Immature natural killer cell (primary cell): ENCODE measurements around the gene BIK. TPM values are rescaled to one million over a fixed set of nuclear protein-coding genes. Genes with fewer than 3 reads are reported as not detected.

ENCODE experiments used
- DNase-seq, 3 donors: peaks; one replicate each; pipeline ENCODE4 v3.0.0; 2022; ENCODE audit warnings: mixed read lengths in 1 of 3
- H3K27ac Mint-ChIP-seq, 6 donors: one replicate each; pipeline ENCODE4 v1.8.0; 2020; ENCODE audit warnings: mixed read lengths in 6 of 6, mild to moderate bottlenecking in 5 of 6, inconsistent platforms in 4 of 6, moderate library complexity in 3 of 6
- H3K27me3 Mint-ChIP-seq, 3 donors: one replicate each; pipeline ENCODE4 v1.8.0; 2020 to 2021; ENCODE audit warnings: low read depth in 3 of 3, mild to moderate bottlenecking in 3 of 3, mixed read lengths in 3 of 3, moderate library complexity in 3 of 3, inconsistent platforms in 1 of 3
- H3K36me3 Mint-ChIP-seq, 3 donors: one replicate each; pipeline ENCODE4 v1.8.0; 2020; ENCODE audit warnings: mixed read lengths in 3 of 3, inconsistent platforms in 2 of 3, mild to moderate bottlenecking in 2 of 3
- H3K4me1 Mint-ChIP-seq, 2 donors: one replicate each; pipeline ENCODE4 v1.8.0; 2020; ENCODE audit warnings: inconsistent platforms in 2 of 2, mild to moderate bottlenecking in 2 of 2, mixed read lengths in 2 of 2, moderate library complexity in 1 of 2
- H3K4me3 Mint-ChIP-seq, 5 donors: one replicate each; pipeline ENCODE4 v1.8.0; 2020; ENCODE audit warnings: mild to moderate bottlenecking in 5 of 5, mixed read lengths in 5 of 5, inconsistent platforms in 3 of 5, moderate library complexity in 3 of 5
- H3K9me3 Mint-ChIP-seq, 6 donors: one replicate each; pipeline ENCODE4 v1.8.0; 2020; ENCODE audit warnings: mild to moderate bottlenecking in 6 of 6, mixed read lengths in 6 of 6, inconsistent platforms in 4 of 6, moderate library complexity in 3 of 6
- polyA plus RNA-seq, 3 donors: library from polyadenylated mRNA; unstranded; fragments of 300-500 nt; fragmentation: Illumina TruSeq; gene quantifications; one replicate each; pipeline ENCODE4 v1.2.3, GENCODE V29; 2021

The BIK gene, protein sequence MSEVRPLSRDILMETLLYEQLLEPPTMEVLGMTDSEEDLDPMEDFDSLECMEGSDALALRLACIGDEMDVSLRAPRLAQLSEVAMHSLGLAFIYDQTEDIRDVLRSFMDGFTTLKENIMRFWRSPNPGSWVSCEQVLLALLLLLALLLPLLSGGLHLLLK
- 1 to 10 TPM in 1 of 3 donors, under 1 TPM in 1, not detected in 1; 0.45 to 1.6 TPM for polyA plus RNA-seq

DNA sequence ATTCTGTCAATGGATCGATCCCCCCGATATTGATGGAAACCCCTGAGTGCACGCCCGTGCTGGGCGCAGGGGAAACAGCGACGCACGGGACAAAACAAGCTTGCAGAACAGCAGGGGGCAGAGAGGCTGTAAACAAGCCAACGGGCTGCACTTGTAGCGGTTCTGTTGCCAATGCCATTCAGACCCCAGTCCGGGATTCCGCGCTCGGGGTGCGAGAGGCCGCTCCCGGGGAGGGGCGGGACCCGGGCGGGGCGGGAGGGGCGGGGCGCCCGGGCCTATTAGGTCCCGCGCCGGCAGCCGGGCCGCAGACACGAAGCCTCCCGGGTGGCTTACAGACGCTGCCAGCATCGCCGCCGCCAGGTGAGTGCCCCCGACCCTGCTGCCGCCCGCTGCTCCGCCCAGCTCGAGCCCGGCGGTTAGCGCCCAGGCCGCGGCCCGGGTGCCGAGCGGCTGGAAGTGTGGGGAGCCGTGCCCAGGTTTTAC lies at the start of gene BIK:
Gene BIK (plus strand): TSS at position 307 of the 483 bp plus-strand sequence. CDS start 13,273 bp downstream, outside the sequence.
- peak; percentile 27 to 32 (median 30) for DNase-seq
- no peaks in the 10 kb centered on the region for H3K36me3 Mint-ChIP-seq
- H3K27me3 Mint-ChIP-seq: peaks cover 6 to 22% (median 7%) of the 10 kb centered on the region in 3 donors

DNA sequence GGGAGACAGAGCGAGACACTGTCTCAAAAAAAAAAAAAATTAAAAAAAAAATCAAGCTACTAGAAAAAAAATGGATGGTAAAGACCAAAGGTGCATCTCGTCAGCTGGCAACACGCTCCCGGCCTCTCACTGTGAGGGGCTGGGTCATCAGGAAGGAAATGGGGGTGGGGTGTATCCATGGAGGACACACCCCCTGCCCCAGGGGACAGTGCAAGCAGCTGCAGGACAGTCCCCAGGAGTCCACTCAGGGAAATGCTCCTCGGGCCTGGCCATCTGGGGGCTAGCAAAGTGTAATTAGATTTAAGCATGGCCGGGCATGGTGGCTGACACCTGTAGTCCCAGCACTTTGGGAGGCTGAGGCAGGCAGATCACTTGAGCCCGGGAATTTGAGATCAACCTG lies 44.4 kb upstream of the BIK start:
- no peak overlapping the region for H3K4me3 Mint-ChIP-seq
- DNase-seq: no peak
- peaks cover 12 to 35% (median 18%) of the 10 kb centered on the region in 3 donors for H3K36me3 Mint-ChIP-seq
- H3K9me3 Mint-ChIP-seq: no peaks in the 10 kb centered on the region
- peaks cover 5 to 7% of the 10 kb centered on the region in 2 donors for H3K4me1 Mint-ChIP-seq
- H3K27me3 Mint-ChIP-seq: peaks cover 0 to 7% (median 4%) of the 10 kb centered on the region in 3 donors
- peak overlapping the region in 1 of 6 donors; percentile 37 for H3K27ac Mint-ChIP-seq

More for the DNA sequence above, at the start of gene BIK:
- H3K4me3 Mint-ChIP-seq: peak within 1 kb of the TSS; percentile 74 to 85 (median 82)
- no peaks in the 10 kb centered on the region for H3K9me3 Mint-ChIP-seq
- peaks cover 5 to 7% of the 10 kb centered on the region in 2 donors for H3K4me1 Mint-ChIP-seq
- peak within 1 kb of the TSS in 1 of 6 donors; percentile 28 for H3K27ac Mint-ChIP-seq

DNA sequence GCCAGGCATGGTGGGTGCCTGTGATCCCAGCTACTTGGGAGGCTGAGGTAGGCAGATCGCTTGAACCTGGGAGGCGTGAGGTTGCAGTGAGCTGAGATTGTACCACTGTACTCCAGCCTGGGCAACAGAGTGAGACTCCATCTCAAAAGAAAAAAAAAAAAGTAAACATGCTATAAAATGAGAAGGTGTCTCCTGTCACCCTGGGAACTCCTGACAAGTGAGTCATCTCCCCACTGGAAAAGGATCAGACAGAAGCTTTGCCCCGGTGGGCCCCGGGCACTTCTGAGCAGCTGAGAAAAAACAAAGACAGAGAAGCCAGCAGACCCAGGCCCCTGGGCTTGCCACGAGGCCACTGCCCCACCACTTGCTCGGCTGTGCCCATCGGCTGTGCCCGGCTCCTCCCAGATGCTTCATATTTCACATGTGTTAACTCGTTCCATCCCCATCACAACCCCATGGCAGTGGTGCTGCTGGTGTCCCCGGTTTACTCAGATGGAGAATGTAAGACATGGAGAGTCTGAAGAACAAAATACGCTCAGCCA lies 43.6 kb upstream of the BIK start:
- H3K9me3 Mint-ChIP-seq: no peaks in the 10 kb centered on the region
- H3K27ac Mint-ChIP-seq: peak overlapping the region; percentile 77 to 91 (median 87)

DNA sequence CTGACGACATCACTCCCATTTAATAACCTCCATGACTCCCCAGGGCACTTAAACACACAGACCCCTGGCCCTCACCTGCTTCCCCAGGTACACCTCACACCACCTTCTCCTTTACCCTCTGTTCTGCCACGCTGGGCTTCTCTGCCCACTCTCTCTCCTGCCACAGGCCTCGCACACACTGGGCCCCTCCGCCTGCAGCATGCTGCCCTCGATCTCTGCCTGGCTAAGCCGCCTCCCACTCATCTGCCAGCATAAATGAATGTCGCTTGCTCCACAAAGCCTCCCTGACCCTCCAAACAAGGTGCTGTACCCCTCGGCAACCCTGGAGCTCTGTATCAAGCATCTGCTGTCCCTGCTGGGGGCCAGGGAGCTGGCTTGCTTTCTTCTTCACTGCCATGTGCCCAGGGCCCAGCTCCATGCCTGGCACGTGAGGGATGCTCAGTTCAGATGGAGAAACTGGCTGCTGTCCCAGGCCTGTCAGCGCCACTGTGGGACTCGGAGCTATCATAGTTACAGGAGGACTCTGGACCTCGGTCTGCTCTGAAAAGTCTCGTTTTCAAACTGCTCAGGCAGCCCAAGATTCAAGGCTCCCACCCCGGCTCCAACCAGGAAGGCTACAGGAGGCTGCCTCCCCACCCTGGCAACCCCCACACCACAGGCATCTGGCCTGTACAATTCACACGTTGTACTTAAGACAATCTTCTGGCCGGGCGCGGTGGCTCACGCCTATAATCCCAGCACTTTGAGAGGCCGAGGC lies 33.3 kb upstream of the BIK start:
- peaks cover 0 to 3% (median 0%) of the 10 kb centered on the region in 6 donors for H3K9me3 Mint-ChIP-seq
- H3K36me3 Mint-ChIP-seq: peaks cover 0 to 6% (median 3%) of the 10 kb centered on the region in 3 donors
- peak overlapping the region in 4 of 6 donors; percentile 22 to 86 (median 71) for H3K27ac Mint-ChIP-seq
- peaks cover 24 to 26% of the 10 kb centered on the region in 2 donors for H3K4me1 Mint-ChIP-seq
- DNase-seq: no peak
- H3K27me3 Mint-ChIP-seq: peaks cover 2 to 21% (median 8%) of the 10 kb centered on the region in 3 donors
- H3K4me3 Mint-ChIP-seq: no peak overlapping the region

More for the DNA sequence above, 43.6 kb upstream of the BIK start:
- Mint-ChIP-seq H3K36me3 (peaks cover 8 to 35% (median 12%) of the 10 kb centered on the region in 3 donors), H3K4me3 (no peak overlapping the region), H3K4me1 (peaks cover 5 to 7% of the 10 kb centered on the region in 2 donors), H3K27me3 (peaks cover 0 to 7% (median 4%) of the 10 kb centered on the region in 3 donors)
- no peak for DNase-seq

DNA sequence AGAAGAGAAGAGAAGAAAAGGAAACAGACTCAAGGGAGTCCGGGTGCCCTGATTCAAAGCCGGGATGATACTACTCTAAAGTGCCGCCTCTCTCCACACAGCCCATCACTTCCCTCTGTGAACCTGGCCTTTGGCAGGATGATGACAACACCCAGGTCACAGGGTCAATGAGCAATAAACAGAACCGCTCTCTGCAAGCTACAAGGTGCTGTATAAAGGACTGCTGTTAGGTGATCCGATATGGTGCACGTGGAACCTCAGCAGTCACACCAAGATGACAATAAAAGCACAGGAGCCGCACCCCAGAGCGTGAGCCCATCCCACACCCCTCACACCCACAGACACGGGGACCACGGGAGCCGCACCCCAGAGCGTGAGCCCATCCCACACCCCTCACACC lies 32.0 kb upstream of the BIK start:
- peak overlapping the region; percentile 80 to 95 (median 86) for H3K27ac Mint-ChIP-seq
- H3K4me1 Mint-ChIP-seq: peaks cover 24 to 26% of the 10 kb centered on the region in 2 donors
- peak in 2 of 3 donors; percentile 31 to 51 for DNase-seq
- H3K4me3 Mint-ChIP-seq: peak overlapping the region in 2 of 5 donors; percentile 27 to 63
- H3K9me3 Mint-ChIP-seq: peaks cover 0 to 3% (median 0%) of the 10 kb centered on the region in 6 donors
- peaks cover 0 to 6% (median 3%) of the 10 kb centered on the region in 3 donors for H3K36me3 Mint-ChIP-seq
- H3K27me3 Mint-ChIP-seq: peaks cover 2 to 21% (median 8%) of the 10 kb centered on the region in 3 donors

DNA sequence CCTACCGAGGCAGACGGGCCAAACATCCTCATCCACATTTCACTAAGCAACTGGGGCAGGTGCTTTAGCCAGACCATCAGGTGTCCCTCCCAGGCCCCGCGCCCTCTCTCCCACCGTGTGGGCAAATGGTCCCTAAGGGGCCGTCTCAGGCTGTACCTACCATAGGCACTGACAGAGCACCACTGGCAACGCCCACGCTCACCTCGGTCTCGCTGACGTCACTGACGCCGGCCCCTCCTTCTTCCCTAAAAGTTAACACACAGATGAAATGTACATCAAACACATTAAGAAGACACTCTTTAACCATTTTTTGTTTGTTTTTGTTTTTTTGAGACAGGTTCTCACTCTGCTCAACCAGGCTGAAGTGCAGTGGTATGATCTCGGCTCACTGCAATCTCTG lies 30.8 kb upstream of the BIK start:
- peak overlapping the region; percentile 30 to 86 (median 73) for H3K27ac Mint-ChIP-seq
- peaks cover 2 to 21% (median 8%) of the 10 kb centered on the region in 3 donors for H3K27me3 Mint-ChIP-seq
- H3K4me3 Mint-ChIP-seq: peak overlapping the region in 2 of 5 donors; percentile 20 to 32
- H3K9me3 Mint-ChIP-seq: peaks cover 0 to 3% (median 0%) of the 10 kb centered on the region in 6 donors
- peaks cover 24 to 26% of the 10 kb centered on the region in 2 donors for H3K4me1 Mint-ChIP-seq
- peaks cover 0 to 6% (median 3%) of the 10 kb centered on the region in 3 donors for H3K36me3 Mint-ChIP-seq
- no peak for DNase-seq

DNA sequence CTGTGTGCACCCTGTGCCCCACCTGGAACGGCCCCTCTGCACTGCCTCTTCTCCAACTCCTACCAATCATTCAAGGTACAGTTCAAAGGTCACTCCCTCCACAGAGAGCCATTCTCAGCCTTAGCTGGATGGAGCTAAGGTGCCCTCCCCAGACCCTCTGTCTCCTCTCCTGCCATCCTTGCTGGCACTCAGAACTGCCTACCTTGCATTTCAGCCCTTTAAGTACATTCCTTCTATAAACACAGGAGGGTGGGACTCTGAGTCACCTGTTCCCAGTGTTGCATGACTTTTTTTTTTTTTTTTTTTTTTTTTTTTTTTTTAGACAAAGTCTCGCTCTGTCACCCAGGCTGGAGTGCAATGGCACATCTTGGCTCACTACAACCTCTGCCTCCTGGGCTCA lies 29.9 kb upstream of the BIK start:
- H3K27me3 Mint-ChIP-seq: peaks cover 2 to 21% (median 8%) of the 10 kb centered on the region in 3 donors
- peaks cover 0 to 3% (median 0%) of the 10 kb centered on the region in 6 donors for H3K9me3 Mint-ChIP-seq
- no peak for DNase-seq
- peak overlapping the region in 3 of 6 donors; percentile 68 to 86 (median 85) for H3K27ac Mint-ChIP-seq
- H3K4me3 Mint-ChIP-seq: no peak overlapping the region
- H3K4me1 Mint-ChIP-seq: peaks cover 29 to 31% of the 10 kb centered on the region in 2 donors
- H3K36me3 Mint-ChIP-seq: peaks cover 0 to 7% (median 5%) of the 10 kb centered on the region in 3 donors

DNA sequence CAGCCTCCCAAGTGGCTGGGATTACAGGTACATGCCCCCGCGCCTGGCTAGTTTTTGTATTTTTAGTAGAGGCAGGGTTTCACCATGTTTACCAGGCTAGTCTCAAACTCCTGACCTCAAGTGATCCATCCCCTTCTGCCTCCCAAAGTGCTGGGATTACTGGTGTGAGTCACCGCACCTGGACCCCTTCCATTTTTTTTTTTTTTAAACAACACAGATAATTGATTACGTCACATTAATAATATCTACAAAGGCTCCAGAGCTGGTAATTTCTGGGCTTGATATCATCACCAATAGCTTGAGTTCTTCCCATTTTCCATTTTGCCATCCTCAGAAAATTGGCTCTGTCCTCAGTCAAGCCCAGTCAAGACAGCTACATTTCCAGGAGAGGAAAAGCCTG lies 28.6 kb upstream of the BIK start:
- Mint-ChIP-seq H3K36me3 (peaks cover 0 to 7% (median 5%) of the 10 kb centered on the region in 3 donors), H3K9me3 (peaks cover 0 to 3% (median 0%) of the 10 kb centered on the region in 6 donors), H3K4me1 (peaks cover 42 to 45% of the 10 kb centered on the region in 2 donors), H3K27ac (no peak overlapping the region), H3K4me3 (no peak overlapping the region), H3K27me3 (peaks cover 6 to 22% (median 8%) of the 10 kb centered on the region in 3 donors)
- no peak for DNase-seq

DNA sequence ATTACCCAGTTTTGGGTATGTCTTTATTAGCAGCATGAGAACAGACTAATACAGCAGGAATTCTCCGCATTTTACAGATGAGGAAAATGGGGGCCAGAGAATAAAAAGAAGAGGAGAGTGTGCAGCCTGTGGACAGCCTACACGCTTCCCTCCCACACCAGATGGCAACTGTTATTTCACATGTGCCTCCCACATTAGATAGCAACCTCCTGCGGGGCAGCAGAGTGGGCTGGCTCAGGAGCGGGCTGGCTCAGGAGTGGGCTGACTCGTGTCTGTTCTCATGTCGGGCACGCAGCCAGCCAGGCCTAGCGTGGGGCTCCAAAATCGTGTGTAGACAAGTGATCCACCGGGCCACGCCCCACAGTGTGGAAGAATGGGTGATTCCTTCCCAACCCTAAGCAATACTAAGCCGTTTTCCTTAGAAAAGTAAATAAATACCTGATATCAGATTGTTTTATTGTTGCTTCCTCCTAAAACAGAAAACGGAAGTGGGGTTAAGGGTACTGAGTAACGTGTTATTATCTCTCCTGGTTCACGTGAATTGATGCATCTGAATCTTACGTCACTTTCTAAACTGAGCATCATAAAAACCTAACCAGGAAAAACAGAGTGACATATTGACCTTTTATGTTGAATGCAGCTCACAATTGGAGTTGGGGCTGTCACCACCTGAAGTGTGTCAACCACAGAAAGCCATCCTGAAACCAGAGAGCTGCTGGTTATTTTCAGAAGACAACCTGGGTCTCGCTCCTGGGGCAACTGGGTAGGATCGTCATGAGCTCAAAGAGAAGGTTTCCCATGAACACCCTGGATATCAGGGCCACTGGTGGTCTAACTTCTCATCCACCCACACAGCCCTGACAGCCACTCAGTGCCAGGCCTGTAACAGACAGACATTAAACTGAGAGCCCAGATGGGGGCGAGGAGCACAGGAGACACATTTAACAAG lies 24.6 kb upstream of the BIK start:
- Mint-ChIP-seq H3K27ac (peak overlapping the region; percentile 62 to 91 (median 81)), H3K36me3 (peaks cover 0 to 5% (median 4%) of the 10 kb centered on the region in 3 donors), H3K27me3 (peaks cover 4 to 6% (median 6%) of the 10 kb centered on the region in 3 donors), H3K4me3 (peak overlapping the region in 4 of 5 donors; percentile 19 to 49 (median 36)), H3K9me3 (no peaks in the 10 kb centered on the region), H3K4me1 (peaks cover 34 to 40% of the 10 kb centered on the region in 2 donors)
- DNase-seq: peak; percentile 42 to 61 (median 53)

DNA sequence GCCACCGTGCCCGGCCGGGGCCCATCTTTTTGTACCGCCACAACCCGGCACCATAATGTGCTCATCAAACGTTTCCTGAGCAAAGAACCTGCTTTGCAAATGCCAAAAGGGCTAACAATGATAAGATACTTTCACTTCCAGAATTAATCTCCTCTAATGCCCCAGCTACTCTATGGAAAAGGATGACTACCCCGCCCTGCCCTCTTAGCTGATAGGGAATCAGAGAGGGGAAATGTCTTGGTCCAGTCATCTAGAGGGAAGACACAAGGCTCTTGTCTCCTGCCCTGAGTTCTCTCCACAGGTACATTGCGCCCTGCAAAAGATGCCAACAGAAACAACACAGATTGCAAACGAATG lies 21.9 kb upstream of the BIK start:
- Mint-ChIP-seq H3K4me3 (peak overlapping the region; percentile 86 to 94 (median 87)), H3K9me3 (no peaks in the 10 kb centered on the region), H3K27me3 (peaks cover 4 to 6% (median 6%) of the 10 kb centered on the region in 3 donors), H3K36me3 (peaks cover 0 to 5% (median 4%) of the 10 kb centered on the region in 3 donors), H3K27ac (peak overlapping the region; percentile 81 to 96 (median 91)), H3K4me1 (peaks cover 34 to 40% of the 10 kb centered on the region in 2 donors)
- DNase-seq: no peak

DNA sequence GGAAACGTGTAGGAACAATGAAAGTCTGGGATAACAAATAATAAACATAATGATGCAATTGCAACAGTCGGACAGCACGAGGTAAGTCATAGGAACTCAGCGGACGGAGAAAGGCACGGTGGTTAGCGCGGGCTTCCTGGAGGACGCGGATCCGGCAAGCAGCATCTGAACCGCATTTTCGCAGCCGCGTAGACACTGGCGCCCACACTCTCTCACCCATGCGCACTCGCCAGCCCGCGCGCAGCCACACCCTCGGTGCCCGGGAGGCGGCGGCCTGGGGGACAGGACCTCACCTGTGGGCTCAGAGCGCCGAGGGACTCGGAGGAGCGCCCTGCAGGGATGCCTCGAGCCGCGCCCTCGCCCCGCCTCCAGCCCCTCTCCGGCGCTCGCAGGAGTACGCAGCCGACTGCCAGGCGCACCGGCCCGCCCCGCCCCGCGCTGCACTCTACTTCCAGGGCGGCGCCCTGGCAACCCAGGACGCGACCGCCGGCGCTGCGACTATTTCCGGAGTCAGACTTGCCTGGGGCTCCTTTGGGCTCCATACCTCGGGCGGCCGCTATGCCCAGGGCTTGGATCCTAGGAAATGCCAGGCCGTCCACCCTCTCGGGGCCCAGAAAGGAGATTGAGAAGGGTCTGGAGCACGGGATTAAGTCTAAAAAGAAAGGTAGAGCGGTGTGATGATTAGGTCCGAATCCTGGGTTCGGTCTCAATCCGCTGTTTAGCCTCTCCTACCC lies 21.4 kb upstream of the BIK start, which contains the start of gene TTLL1:
Gene TTLL1 (minus strand): TSS at position 408 of the 734 bp plus-strand sequence. CDS start 13,805 bp downstream, outside the sequence.
- H3K9me3 Mint-ChIP-seq: no peaks in the 10 kb centered on the region
- peaks cover 34 to 40% of the 10 kb centered on the region in 2 donors for H3K4me1 Mint-ChIP-seq
- H3K36me3 Mint-ChIP-seq: peaks cover 0 to 5% (median 4%) of the 10 kb centered on the region in 3 donors
- peaks cover 4 to 6% (median 6%) of the 10 kb centered on the region in 3 donors for H3K27me3 Mint-ChIP-seq
- H3K27ac Mint-ChIP-seq: peak within 1 kb of the TSS; percentile 81 to 96 (median 91)
- H3K4me3 Mint-ChIP-seq: peak within 1 kb of the TSS; percentile 86 to 94 (median 87)
- DNase-seq: peak; percentile 86 to 89 (median 87)
